ENCODE results near the gene ITGA5.

ITGA5 gene

DNA sequence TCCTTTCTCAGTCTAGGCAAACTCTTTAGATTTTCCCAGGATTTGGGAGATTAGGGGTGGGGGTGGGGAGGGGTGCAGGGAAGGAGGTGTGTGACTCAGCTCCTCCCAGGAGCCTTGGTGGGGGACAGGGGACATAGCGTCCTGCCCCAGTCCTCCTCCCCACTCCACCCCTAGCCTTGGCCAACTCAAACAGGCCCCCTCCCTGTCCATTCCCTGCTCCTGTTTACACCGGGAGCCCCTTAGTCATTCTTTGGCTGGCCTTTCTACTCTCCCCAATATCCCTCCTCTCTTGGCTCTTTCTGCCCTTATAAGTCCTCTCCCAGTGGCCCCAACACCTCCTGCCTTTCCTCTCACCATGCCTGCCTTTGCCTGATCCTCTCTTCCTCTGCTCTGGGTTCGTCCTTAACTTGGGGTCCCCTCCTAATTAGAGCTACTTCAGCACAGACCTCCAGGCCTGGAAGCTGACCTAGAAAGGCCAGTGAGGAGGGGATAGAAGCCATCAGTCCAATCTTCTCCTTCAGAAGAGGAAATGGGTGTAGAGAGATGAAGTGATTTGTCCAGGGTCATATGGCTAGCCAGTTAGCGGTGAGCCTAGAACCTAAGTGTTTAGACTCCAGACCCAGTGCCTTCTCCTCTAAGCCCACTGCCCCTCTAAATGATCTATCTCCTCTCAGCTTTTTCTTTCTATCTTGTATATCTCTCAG, 2.3 kb upstream of the ITGA5 start:
- no peaks in the 10 kb centered on the region; the same call in 1 of the 2 replicates for H3K27me3 ChIP-seq (ENCODE audit: control insufficient read depth, insufficient read depth, low read length)
- H3K27ac ChIP-seq (ENCODE audit: low read length) = no peak overlapping the region
- no peak overlapping the region for H3K4me3 ChIP-seq (ENCODE audit: low read length)
- no peaks in the 10 kb centered on the region for H3K36me3 ChIP-seq (ENCODE audit: control insufficient read depth, insufficient read depth, low read length)
- H3K4me1 ChIP-seq (ENCODE audit: control insufficient read depth, insufficient read depth, low read length) = peaks cover 6% of the 10 kb centered on the region
- WGBS (ENCODE audit: insufficient coverage, insufficient read length) = no CpG with 5 or more reads among the region's 4 CpGs
- H3K9me3 ChIP-seq (ENCODE audit: control insufficient read depth, insufficient read depth, low read length) = no peaks in the 10 kb centered on the region
- DNase-seq (ENCODE audit: low read depth, low spot score) = no peak

GRCh38 chr12:54420766-54421144, 1.7 kb upstream of the ITGA5 start:
- no CpG with 5 or more reads among the region's 2 CpGs for WGBS (ENCODE audit: insufficient coverage, insufficient read length)
- H3K27me3 ChIP-seq (ENCODE audit: control insufficient read depth, insufficient read depth, low read length) = no peaks in the 10 kb centered on the region; the same call in 1 of the 2 replicates

DNA sequence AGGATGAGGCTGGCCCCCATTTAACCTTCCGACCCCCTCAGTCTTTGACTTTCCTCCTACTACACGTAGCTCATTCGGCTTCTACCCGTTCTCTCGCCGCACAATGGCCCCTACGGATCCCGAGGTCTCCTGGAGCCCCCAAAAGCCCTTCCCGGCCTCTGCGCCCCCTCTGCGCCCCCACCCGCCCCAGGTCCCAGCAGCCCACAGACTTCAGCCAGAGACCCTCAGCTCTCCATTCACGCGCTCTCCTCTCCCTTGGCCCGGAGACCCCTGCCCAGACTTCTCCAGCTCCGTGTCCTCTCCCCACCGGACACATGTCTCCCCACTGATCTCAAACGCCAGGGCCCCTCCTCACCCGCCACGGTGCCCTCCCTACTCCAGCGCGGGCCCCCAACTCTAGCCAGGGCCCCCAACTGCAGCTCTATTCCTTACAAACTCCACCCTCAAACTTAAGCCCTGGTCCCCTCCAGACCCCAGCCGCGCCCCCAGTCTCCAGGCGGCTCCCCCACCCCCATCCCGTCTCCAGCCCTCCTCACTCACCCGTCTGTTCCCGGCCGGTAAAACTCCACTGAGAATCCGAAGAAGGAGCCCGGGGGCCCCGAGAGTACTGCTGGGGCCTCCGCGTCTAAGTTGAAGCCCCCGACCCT, 502 bp downstream of the ITGA5 start:
- DNase-seq (ENCODE audit: low read depth, low spot score) = no peak
- H3K27ac ChIP-seq (ENCODE audit: low read length) = no peak overlapping the region
- no CpG with 5 or more reads among the region's 35 CpGs for WGBS (ENCODE audit: insufficient coverage, insufficient read length)
- no peaks in the 10 kb centered on the region for H3K36me3 ChIP-seq (ENCODE audit: control insufficient read depth, insufficient read depth, low read length)
- H3K9me3 ChIP-seq (ENCODE audit: control insufficient read depth, insufficient read depth, low read length) = no peaks in the 10 kb centered on the region
- no peaks in the 10 kb centered on the region; the same call in 1 of the 2 replicates for H3K27me3 ChIP-seq (ENCODE audit: control insufficient read depth, insufficient read depth, low read length)
- peaks cover 6% of the 10 kb centered on the region for H3K4me1 ChIP-seq (ENCODE audit: control insufficient read depth, insufficient read depth, low read length)
- H3K4me3 ChIP-seq (ENCODE audit: low read length) = peak overlapping the region; percentile 57

More at GRCh38 chr12:54420766-54421144, 1.7 kb upstream of the ITGA5 start:
- DNase-seq (ENCODE audit: low read depth, low spot score) = no peak
- no peak overlapping the region for H3K4me3 ChIP-seq (ENCODE audit: low read length)
- no peak overlapping the region for H3K27ac ChIP-seq (ENCODE audit: low read length)
- peaks cover 6% of the 10 kb centered on the region for H3K4me1 ChIP-seq (ENCODE audit: control insufficient read depth, insufficient read depth, low read length)
- no peaks in the 10 kb centered on the region for H3K36me3 ChIP-seq (ENCODE audit: control insufficient read depth, insufficient read depth, low read length)
- H3K9me3 ChIP-seq (ENCODE audit: control insufficient read depth, insufficient read depth, low read length) = no peaks in the 10 kb centered on the region

DNA sequence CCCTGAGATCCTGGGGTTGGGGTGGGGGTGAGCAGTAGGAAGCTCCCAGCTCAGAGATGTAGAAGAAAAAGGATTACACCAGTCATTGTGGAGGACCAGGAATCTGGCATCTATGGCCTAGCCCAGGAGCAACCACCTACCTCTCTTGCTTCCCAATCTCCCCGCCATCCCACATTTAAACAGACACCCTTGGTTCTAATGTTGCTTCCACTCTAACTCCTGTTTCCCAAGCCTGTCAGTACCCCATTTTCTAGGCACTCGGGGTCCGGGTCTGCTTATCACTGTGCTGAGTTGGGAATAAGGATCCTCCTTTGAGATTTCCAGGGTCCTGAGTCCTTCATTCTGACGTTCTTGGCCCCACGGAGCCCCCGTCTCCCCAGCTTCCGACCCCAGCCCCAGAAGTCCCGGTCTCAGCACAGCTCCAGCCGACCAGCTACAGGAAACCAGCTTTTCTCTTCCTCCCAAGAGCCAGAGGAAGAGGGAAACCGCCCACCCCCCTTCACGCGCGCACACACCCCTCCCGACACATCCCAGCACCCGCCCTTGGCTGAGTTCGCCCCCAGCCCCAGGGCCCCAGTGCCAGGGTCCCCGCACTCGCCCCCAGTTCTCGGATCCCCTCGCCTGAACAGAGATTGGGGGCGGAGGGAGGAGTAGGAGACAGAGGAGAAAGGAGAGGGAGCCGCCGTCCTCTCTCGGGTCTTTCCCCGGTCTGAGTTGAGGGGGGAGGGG, 1.2 kb downstream of the ITGA5 start:
- Histone ChIP-seq H3K9me3 (ENCODE audit: control insufficient read depth, insufficient read depth, low read length) (no peaks in the 10 kb centered on the region), H3K27me3 (ENCODE audit: control insufficient read depth, insufficient read depth, low read length) (no peaks in the 10 kb centered on the region; the same call in 1 of the 2 replicates), H3K4me1 (ENCODE audit: control insufficient read depth, insufficient read depth, low read length) (peaks cover 7% of the 10 kb centered on the region), H3K27ac (ENCODE audit: low read length) (no peak overlapping the region), H3K4me3 (ENCODE audit: low read length) (peak overlapping the region; percentile 57; the same call in 1 of the 2 replicates), H3K36me3 (ENCODE audit: control insufficient read depth, insufficient read depth, low read length) (no peaks in the 10 kb centered on the region)
- no CpG with 5 or more reads among the region's 25 CpGs for WGBS (ENCODE audit: insufficient coverage, insufficient read length)
- no peak for DNase-seq (ENCODE audit: low read depth, low spot score)

DNA sequence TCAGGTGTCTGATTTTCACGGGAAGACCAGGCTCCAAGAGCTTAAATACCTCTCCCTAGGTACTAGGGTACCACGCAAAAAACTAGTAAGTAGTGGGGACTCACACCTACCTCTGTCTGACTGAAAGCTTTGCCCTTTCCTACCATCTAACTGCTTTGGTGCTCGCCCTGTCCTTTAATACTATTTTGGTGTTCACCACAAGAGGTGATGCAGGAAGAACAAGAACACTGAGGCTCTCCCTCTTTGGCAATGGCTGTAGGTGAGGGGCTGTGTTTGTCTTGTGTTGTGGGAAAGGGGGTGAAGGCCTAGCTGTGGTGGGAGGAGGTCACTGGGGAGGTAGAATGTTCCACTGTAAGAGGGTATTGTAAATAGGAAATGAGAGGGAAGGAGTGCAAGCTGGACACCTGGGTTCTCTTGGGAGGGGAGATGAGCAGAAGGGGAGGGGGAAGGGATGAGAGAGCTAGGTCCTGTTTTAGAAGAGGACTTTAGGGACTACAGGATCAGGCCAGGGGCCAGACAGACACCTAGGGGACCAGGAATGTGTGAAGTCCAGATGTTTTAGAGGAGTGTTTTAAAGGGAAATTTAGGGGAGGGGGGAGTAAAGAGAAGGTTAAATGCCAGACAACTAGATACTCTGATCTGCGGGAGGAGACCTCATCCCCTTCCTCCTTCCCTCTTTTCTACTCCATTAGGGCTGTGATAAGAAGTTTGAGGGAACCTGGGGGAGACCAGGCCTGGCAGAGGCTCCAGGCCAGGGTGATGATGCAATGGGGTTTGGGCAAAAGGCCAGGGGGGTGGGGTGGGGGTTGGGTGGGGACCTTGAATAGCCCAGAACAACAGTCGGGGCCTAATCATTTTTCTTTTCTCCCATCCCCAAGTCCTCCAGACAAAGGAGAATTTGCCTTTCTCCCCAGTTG, 2.1 kb downstream of the ITGA5 start:
- no peak overlapping the region for H3K27ac ChIP-seq (ENCODE audit: low read length)
- no peaks in the 10 kb centered on the region; the same call in 1 of the 2 replicates for H3K27me3 ChIP-seq (ENCODE audit: control insufficient read depth, insufficient read depth, low read length)
- peaks cover 7% of the 10 kb centered on the region for H3K4me1 ChIP-seq (ENCODE audit: control insufficient read depth, insufficient read depth, low read length)
- no peaks in the 10 kb centered on the region for H3K36me3 ChIP-seq (ENCODE audit: control insufficient read depth, insufficient read depth, low read length)
- no peak for DNase-seq (ENCODE audit: low read depth, low spot score)
- no CpG with 5 or more reads among the region's 5 CpGs for WGBS (ENCODE audit: insufficient coverage, insufficient read length)
- H3K4me3 ChIP-seq (ENCODE audit: low read length) = no peak overlapping the region
- H3K9me3 ChIP-seq (ENCODE audit: control insufficient read depth, insufficient read depth, low read length) = no peaks in the 10 kb centered on the region

DNA sequence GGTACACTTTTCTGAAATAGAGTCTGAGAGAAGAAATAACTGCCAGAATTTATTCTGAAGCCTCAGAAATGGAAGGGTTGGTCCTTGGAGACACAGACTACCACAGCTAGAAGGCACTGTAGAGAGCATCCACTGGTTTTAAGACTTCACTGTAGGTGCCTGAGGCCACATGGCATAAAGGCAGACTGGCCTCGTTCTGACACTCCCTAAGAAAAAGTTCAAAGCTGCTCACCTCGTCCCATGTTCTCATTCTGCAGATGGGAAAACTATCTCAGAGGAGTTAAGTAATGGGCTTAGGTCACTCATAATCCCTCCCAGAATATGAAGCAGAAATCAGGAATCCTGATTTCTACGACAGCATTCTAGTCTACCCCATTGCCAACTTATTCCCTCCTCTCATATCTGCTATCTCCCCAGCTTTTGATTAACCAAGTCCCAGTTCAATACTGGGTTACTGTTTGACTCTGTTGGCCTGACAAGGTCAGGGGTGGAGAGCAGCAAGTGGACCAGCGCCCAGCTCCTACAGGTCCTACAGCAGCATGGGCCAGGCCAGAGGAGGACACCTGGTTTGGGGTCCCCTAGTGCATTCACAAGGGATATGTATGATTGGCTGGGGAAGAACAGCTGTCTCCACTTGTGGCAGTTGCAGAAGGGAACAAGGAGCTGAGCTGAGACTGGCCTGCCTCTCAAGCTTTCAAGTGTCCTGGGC, 3.7 kb downstream of the ITGA5 start:
- H3K4me1 ChIP-seq (ENCODE audit: control insufficient read depth, insufficient read depth, low read length) = peaks cover 1% of the 10 kb centered on the region; the same call in 1 of the 2 replicates
- H3K9me3 ChIP-seq (ENCODE audit: control insufficient read depth, insufficient read depth, low read length) = no peaks in the 10 kb centered on the region
- no peaks in the 10 kb centered on the region for H3K36me3 ChIP-seq (ENCODE audit: control insufficient read depth, insufficient read depth, low read length)
- H3K4me3 ChIP-seq (ENCODE audit: low read length) = no peak overlapping the region
- no peaks in the 10 kb centered on the region for H3K27me3 ChIP-seq (ENCODE audit: control insufficient read depth, insufficient read depth, low read length)
- DNase-seq (ENCODE audit: low read depth, low spot score) = no peak
- H3K27ac ChIP-seq (ENCODE audit: low read length) = no peak overlapping the region
- no CpG with 5 or more reads among the region's 4 CpGs for WGBS (ENCODE audit: insufficient coverage, insufficient read length)

- no peaks in the 10 kb centered on the region for H3K9me3 ChIP-seq (ENCODE audit: control insufficient read depth, insufficient read depth, low read length)
- no peaks in the 10 kb centered on the region for H3K36me3 ChIP-seq (ENCODE audit: control insufficient read depth, insufficient read depth, low read length)
- no peaks in the 10 kb centered on the region for H3K27me3 ChIP-seq (ENCODE audit: control insufficient read depth, insufficient read depth, low read length)
- DNase-seq (ENCODE audit: low read depth, low spot score) = no peak
- peaks cover 1% of the 10 kb centered on the region; the same call in 1 of the 2 replicates for H3K4me1 ChIP-seq (ENCODE audit: control insufficient read depth, insufficient read depth, low read length)
- no peak overlapping the region for H3K27ac ChIP-seq (ENCODE audit: low read length)
- WGBS (ENCODE audit: insufficient coverage, insufficient read length) = no CpG with 5 or more reads among the region's 9 CpGs
- H3K4me3 ChIP-seq (ENCODE audit: low read length) = no peak overlapping the region
Measured at GRCh38 chr12:54413284-54414190, 5.5 kb downstream of the ITGA5 start.

- WGBS (ENCODE audit: insufficient coverage, insufficient read length) = no CpG with 5 or more reads among the region's 3 CpGs
- Histone ChIP-seq H3K36me3 (ENCODE audit: control insufficient read depth, insufficient read depth, low read length) (peaks cover 3% of the 10 kb centered on the region), H3K4me1 (ENCODE audit: control insufficient read depth, insufficient read depth, low read length) (peaks cover 1% of the 10 kb centered on the region; the same call in 1 of the 2 replicates), H3K4me3 (ENCODE audit: low read length) (no peak overlapping the region), H3K27me3 (ENCODE audit: control insufficient read depth, insufficient read depth, low read length) (no peaks in the 10 kb centered on the region), H3K27ac (ENCODE audit: low read length) (no peak overlapping the region), H3K9me3 (ENCODE audit: control insufficient read depth, insufficient read depth, low read length) (no peaks in the 10 kb centered on the region)
- DNase-seq (ENCODE audit: low read depth, low spot score) = no peak
Measured at GRCh38 chr12:54412786-54413185, 6.3 kb downstream of the ITGA5 start.

DNA sequence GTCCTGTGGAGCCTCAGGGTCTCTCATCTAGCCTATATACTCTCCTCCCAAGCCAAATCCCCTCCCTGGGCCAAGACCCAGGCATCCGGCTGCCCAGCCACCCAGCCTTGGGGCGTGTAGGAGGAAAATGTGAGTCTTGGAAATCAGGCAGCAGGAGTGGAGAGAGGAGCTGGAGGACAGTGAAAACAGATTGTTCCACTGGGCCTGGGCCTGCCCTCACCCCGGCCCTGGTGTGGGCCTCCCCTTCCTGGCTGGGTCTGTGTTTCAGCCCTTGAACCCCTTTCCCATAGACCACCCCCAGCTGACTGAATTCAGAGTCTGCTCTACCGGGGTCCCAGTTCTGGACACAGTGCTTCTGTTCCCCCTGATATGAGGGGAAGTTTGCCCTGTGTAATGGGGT, 6.7 kb downstream of the ITGA5 start:
- no peak overlapping the region for H3K4me3 ChIP-seq (ENCODE audit: low read length)
- no peak overlapping the region for H3K27ac ChIP-seq (ENCODE audit: low read length)
- peaks cover 5% of the 10 kb centered on the region for H3K36me3 ChIP-seq (ENCODE audit: control insufficient read depth, insufficient read depth, low read length)

More for the DNA sequence above, 6.7 kb downstream of the ITGA5 start:
- peaks cover 1% of the 10 kb centered on the region; the same call in 1 of the 2 replicates for H3K4me1 ChIP-seq (ENCODE audit: control insufficient read depth, insufficient read depth, low read length)
- no peak for DNase-seq (ENCODE audit: low read depth, low spot score)
- H3K9me3 ChIP-seq (ENCODE audit: control insufficient read depth, insufficient read depth, low read length) = no peaks in the 10 kb centered on the region
- no peaks in the 10 kb centered on the region for H3K27me3 ChIP-seq (ENCODE audit: control insufficient read depth, insufficient read depth, low read length)
- WGBS (ENCODE audit: insufficient coverage, insufficient read length) = no CpG with 5 or more reads among the region's 4 CpGs
